ENCODE measurements around the gene CCDC146. TPM values are rescaled to one million over a fixed set of nuclear protein-coding genes. Genes with fewer than 3 reads are reported as not detected.

Gene CCDC146
- polyA plus RNA-seq, 1 of the 3 experiments (the other 2 are of a cell fraction), result 2.7 TPM

DNA sequence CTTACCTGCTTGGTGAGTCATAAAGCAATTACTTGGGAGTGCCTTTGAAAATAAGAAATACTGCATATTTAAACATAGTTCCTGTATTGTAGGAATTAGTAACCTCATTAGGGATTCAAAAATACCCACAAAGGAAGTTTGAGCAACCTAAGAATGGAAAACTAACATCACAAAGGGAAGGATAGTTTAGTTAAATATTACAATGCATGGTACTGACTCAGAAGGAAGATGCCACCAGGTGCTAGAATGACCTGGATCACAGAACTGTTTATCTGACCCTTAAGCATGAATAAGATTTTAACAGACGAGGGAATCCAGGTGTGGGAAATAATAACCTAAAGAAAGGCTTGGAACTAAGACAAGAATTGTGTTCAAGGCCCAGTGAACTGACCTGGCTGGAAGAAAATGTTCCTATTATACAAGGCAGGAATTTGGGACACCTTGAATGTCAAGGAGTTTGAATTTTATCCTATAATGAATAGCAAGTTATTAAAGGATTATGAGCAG lies 187.4 kb downstream of the CCDC146 start:
- Histone ChIP-seq H3K4me1 (ENCODE audit: control insufficient read depth in 1 of 2, insufficient read depth in 2 of 2, low read depth in 1 of 2, low read length in 1 of 2) (peaks cover 0 to 5% of the 10 kb centered on the region in 2 experiments; a peak in 1 of 4 replicates), H3K4me3 (ENCODE audit: low read depth in 2 of 2, low read length in 1 of 2) (no peak overlapping the region), H4K20me1 (ENCODE audit: insufficient read depth) (no peaks in the 10 kb centered on the region), H3K4me2 (no peak overlapping the region), H3K79me2 (ENCODE audit: insufficient read depth) (no peaks in the 10 kb centered on the region), H2AFZ (ENCODE audit: low read depth) (no peak overlapping the region), H3K9ac (no peak overlapping the region), H3F3A (replicated peaks; ENCODE audit: insufficient read depth) (no peaks in the 10 kb centered on the region), H3K36me3 (replicated peaks in 1 of 2; ENCODE audit: control insufficient read depth in 1 of 2, insufficient read depth in 2 of 2, low read length in 1 of 2) (peaks cover 0 to 28% of the 10 kb centered on the region in 2 experiments), H3K27me3 (ENCODE audit: insufficient read depth) (no peaks in the 10 kb centered on the region), H3K9me2 (no peaks in the 10 kb centered on the region), H3K9me3 (no peaks in the 10 kb centered on the region), H3K27ac (ENCODE audit: low read depth in 2 of 2, low read length in 1 of 2) (no peak overlapping the region)
- CTCF ChIA-PET, result interaction anchor here (1.0 to 1.5 kb wide), 2 partner anchors 22 to 63 kb away, joined by 4 to 5 read pairs; no protein-coding TSS in a partner anchor
- DNase-seq, result no peak
- POLR2A ChIA-PET, result no interaction called here
- no peak for TF ChIP-seq RCOR1 (IDR thresholded peaks at IDR 0.05; ENCODE audit: low read length)
- no peak for TF ChIP-seq TCF12 (IDR thresholded peaks at IDR 0.05)
- TF ChIP-seq GATA2 (CRISPR knock-in tag; IDR thresholded peaks at IDR 0.05), result no peak
- no peak for TF ChIP-seq YY1 (IDR thresholded peaks at IDR 0.05; ENCODE audit: low read depth)
- TF ChIP-seq FOXM1 (IDR thresholded peaks at IDR 0.05; ENCODE audit: low read depth), result no peak
- no peak for TF ChIP-seq NFIC (IDR thresholded peaks at IDR 0.05; ENCODE audit: borderline replicate concordance)
- TF ChIP-seq ELF1 (IDR thresholded peaks at IDR 0.05), result no peak
- no peak for TF ChIP-seq POLR2AphosphoS5 (IDR thresholded peaks at IDR 0.05; ENCODE audit: low read depth, low read length)
- no peak for TF ChIP-seq REST (IDR thresholded peaks at IDR 0.05; ENCODE audit: low read depth, low read length)
- TF ChIP-seq JUND (IDR thresholded peaks at IDR 0.05), result no peak
- TF ChIP-seq, protein P1, sequence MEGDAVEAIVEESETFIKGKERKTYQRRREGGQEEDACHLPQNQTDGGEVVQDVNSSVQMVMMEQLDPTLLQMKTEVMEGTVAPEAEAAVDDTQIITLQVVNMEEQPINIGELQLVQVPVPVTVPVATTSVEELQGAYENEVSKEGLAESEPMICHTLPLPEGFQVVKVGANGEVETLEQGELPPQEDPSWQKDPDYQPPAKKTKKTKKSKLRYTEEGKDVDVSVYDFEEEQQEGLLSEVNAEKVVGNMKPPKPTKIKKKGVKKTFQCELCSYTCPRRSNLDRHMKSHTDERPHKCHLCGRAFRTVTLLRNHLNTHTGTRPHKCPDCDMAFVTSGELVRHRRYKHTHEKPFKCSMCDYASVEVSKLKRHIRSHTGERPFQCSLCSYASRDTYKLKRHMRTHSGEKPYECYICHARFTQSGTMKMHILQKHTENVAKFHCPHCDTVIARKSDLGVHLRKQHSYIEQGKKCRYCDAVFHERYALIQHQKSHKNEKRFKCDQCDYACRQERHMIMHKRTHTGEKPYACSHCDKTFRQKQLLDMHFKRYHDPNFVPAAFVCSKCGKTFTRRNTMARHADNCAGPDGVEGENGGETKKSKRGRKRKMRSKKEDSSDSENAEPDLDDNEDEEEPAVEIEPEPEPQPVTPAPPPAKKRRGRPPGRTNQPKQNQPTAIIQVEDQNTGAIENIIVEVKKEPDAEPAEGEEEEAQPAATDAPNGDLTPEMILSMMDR (IDR thresholded peaks at IDR 0.05), result no peak
- TF ChIP-seq RAD21 (IDR thresholded peaks at IDR 0.05; ENCODE audit: low read length), result no peak
- 81% methylated on average over 1 of the region's 1 CpG for WGBS (ENCODE audit: low lambda C conversion rate)

DNA sequence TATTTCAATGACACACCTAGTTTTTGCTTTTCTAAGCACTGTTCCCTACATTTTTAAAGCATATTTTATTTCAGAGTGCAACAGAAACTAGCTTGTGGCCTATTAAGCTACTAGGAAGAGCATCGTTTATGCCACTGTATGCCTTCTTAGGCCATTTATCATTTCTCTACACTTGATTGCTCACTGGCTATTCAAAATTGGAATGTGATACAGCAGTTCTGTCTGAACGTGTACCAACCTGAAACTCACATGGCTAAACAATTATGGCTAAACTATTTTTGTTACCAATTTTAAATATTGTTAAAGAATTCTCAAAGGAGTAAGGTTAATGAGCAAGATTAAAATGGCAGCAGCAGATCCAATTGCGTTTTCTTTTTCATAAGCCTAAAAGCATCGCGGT lies 188.6 kb downstream of the CCDC146 start:
- Histone ChIP-seq H3K4me2 (no peak overlapping the region), H3K79me2 (ENCODE audit: insufficient read depth) (no peaks in the 10 kb centered on the region), H4K20me1 (ENCODE audit: insufficient read depth) (no peaks in the 10 kb centered on the region), H3K9me2 (no peaks in the 10 kb centered on the region), H3F3A (replicated peaks; ENCODE audit: insufficient read depth) (no peaks in the 10 kb centered on the region), H3K9me3 (no peaks in the 10 kb centered on the region), H3K9ac (no peak overlapping the region), H3K4me3 (ENCODE audit: low read depth in 2 of 2, low read length in 1 of 2) (no peak overlapping the region), H3K4me1 (ENCODE audit: control insufficient read depth in 1 of 2, insufficient read depth in 2 of 2, low read depth in 1 of 2, low read length in 1 of 2) (peaks cover 0 to 5% of the 10 kb centered on the region in 2 experiments; a peak in 1 of 4 replicates), H3K27me3 (ENCODE audit: insufficient read depth) (no peaks in the 10 kb centered on the region), H3K27ac (ENCODE audit: low read depth in 2 of 2, low read length in 1 of 2) (no peak overlapping the region), H3K36me3 (replicated peaks in 1 of 2; ENCODE audit: control insufficient read depth in 1 of 2, insufficient read depth in 2 of 2, low read length in 1 of 2) (peaks cover 0 to 28% of the 10 kb centered on the region in 2 experiments), H2AFZ (ENCODE audit: low read depth) (no peak overlapping the region)
- ChIA-PET CTCF (no interaction called here), POLR2A (no interaction called here)
- 88% methylated on average over 5 of the region's 5 CpGs for WGBS (ENCODE audit: low lambda C conversion rate)
- TF ChIP-seq SIN3A (IDR thresholded peaks at IDR 0.05; ENCODE audit: borderline replicate concordance, low read depth, low read length) (no peak), FOSL2 (IDR thresholded peaks at IDR 0.05; ENCODE audit: borderline replicate concordance, low read depth) (no peak)
- TF ChIP-seq, protein P1 (IDR thresholded peaks at IDR 0.05), result no peak
- TF ChIP-seq, protein P2, sequence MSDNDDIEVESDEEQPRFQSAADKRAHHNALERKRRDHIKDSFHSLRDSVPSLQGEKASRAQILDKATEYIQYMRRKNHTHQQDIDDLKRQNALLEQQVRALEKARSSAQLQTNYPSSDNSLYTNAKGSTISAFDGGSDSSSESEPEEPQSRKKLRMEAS (IDR thresholded peaks at IDR 0.05; ENCODE audit: low read depth), result no peak
- TF ChIP-seq, protein P3, sequence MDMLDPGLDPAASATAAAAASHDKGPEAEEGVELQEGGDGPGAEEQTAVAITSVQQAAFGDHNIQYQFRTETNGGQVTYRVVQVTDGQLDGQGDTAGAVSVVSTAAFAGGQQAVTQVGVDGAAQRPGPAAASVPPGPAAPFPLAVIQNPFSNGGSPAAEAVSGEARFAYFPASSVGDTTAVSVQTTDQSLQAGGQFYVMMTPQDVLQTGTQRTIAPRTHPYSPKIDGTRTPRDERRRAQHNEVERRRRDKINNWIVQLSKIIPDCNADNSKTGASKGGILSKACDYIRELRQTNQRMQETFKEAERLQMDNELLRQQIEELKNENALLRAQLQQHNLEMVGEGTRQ (IDR thresholded peaks at IDR 0.05; ENCODE audit: borderline replicate concordance, low read depth, low read length), result no peak
- DNase-seq, result no peak
